ENCODE data around the gene PPARD. TPM values are rescaled to one million over a fixed set of nuclear protein-coding genes. Genes with fewer than 3 reads are reported as not detected.
"Not testable (repeated sequence)": the region's sequence is repeated elsewhere in the genome, so short reads cannot be mapped to it uniquely, and the experiment has no call there.

The PPARD gene
- polyA plus RNA-seq, 1 donor from 2014 or later = 1.3 TPM

DNA sequence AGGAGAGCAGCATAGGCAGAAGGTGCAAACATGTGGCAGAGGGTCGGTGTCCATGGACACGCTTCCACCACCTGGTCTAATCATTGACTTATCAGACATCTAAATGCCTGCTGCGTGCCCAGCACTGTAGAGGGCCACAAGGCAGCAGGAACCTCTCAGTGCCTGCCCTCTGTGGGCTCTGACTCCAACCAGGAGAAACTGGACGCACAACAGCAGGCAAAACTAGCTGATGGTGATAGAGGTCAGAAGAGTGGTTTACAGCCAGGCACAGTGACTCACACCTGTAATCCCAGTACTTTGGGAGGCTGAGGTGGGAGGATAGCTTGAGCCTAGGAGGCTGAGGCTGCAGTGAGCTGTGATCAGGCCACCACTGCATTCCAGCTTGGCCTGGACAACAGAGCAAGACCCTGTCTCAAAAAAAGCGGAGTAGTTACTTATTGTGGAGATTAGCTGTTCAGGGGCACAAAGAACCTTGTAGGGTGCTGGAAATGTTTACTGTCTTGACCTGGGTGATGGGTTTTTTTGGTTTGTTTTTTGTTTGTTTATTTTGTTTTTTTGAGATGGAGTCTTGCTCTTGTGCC is 46.5 kb downstream of the PPARD start:
- no peaks in the 10 kb centered on the region for H3K9me2 ChIP-seq (ENCODE audit: insufficient read depth, low read length)
- no peaks in the 10 kb centered on the region for H3K79me2 ChIP-seq (replicated peaks; ENCODE audit: insufficient read depth, low read length)
- H3K27ac ChIP-seq (ENCODE audit: low read length) = no peak overlapping the region
- no peak overlapping the region for H3K9ac ChIP-seq (ENCODE audit: low read length)
- no peak overlapping the region for H2AFZ ChIP-seq (ENCODE audit: low read depth, low read length)
- no peaks in the 10 kb centered on the region for H4K20me1 ChIP-seq (ENCODE audit: insufficient read depth)
- no peaks in the 10 kb centered on the region for H3K9me3 ChIP-seq (ENCODE audit: low read length)
- no peaks in the 10 kb centered on the region for H3K36me3 ChIP-seq (ENCODE audit: insufficient read depth, low read length)
- H3K4me2 ChIP-seq (ENCODE audit: low read length) = no peak overlapping the region
- H3K4me3 ChIP-seq (ENCODE audit: low read length) = no peak overlapping the region
- H3K27me3 ChIP-seq (ENCODE audit: insufficient read depth, low read depth, low read length) = no peaks in the 10 kb centered on the region
- TF ChIP-seq RAD21 (conservative IDR thresholded peaks at IDR 0.05) (no peak), EZH2 (IDR thresholded peaks at IDR 0.05; ENCODE audit: borderline replicate concordance, insufficient read depth, low read length, poor library complexity, severe bottlenecking) (no peak), POLR2AphosphoS5 (IDR thresholded peaks at IDR 0.05) (no peak), SMC3 (conservative IDR thresholded peaks at IDR 0.05; ENCODE audit: poor library complexity) (no peak), EP300 (conservative IDR thresholded peaks at IDR 0.05; ENCODE audit: poor library complexity, severe bottlenecking) (no peak), MXI1 (conservative IDR thresholded peaks at IDR 0.05; ENCODE audit: poor library complexity, severe bottlenecking) (no peak), TAF1 (IDR thresholded peaks at IDR 0.05; ENCODE audit: low read depth) (no peak)
- TF ChIP-seq, protein P1, sequence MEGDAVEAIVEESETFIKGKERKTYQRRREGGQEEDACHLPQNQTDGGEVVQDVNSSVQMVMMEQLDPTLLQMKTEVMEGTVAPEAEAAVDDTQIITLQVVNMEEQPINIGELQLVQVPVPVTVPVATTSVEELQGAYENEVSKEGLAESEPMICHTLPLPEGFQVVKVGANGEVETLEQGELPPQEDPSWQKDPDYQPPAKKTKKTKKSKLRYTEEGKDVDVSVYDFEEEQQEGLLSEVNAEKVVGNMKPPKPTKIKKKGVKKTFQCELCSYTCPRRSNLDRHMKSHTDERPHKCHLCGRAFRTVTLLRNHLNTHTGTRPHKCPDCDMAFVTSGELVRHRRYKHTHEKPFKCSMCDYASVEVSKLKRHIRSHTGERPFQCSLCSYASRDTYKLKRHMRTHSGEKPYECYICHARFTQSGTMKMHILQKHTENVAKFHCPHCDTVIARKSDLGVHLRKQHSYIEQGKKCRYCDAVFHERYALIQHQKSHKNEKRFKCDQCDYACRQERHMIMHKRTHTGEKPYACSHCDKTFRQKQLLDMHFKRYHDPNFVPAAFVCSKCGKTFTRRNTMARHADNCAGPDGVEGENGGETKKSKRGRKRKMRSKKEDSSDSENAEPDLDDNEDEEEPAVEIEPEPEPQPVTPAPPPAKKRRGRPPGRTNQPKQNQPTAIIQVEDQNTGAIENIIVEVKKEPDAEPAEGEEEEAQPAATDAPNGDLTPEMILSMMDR (IDR thresholded peaks at IDR 0.05; ENCODE audit: poor library complexity, severe bottlenecking) = no peak
- TF ChIP-seq, protein P2, sequence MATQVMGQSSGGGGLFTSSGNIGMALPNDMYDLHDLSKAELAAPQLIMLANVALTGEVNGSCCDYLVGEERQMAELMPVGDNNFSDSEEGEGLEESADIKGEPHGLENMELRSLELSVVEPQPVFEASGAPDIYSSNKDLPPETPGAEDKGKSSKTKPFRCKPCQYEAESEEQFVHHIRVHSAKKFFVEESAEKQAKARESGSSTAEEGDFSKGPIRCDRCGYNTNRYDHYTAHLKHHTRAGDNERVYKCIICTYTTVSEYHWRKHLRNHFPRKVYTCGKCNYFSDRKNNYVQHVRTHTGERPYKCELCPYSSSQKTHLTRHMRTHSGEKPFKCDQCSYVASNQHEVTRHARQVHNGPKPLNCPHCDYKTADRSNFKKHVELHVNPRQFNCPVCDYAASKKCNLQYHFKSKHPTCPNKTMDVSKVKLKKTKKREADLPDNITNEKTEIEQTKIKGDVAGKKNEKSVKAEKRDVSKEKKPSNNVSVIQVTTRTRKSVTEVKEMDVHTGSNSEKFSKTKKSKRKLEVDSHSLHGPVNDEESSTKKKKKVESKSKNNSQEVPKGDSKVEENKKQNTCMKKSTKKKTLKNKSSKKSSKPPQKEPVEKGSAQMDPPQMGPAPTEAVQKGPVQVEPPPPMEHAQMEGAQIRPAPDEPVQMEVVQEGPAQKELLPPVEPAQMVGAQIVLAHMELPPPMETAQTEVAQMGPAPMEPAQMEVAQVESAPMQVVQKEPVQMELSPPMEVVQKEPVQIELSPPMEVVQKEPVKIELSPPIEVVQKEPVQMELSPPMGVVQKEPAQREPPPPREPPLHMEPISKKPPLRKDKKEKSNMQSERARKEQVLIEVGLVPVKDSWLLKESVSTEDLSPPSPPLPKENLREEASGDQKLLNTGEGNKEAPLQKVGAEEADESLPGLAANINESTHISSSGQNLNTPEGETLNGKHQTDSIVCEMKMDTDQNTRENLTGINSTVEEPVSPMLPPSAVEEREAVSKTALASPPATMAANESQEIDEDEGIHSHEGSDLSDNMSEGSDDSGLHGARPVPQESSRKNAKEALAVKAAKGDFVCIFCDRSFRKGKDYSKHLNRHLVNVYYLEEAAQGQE (IDR thresholded peaks at IDR 0.05; ENCODE audit: borderline replicate concordance) = no peak
- no peaks in the 10 kb centered on the region for H3F3A ChIP-seq (ENCODE audit: insufficient read depth, low read length, poor library complexity, severe bottlenecking)

DNA sequence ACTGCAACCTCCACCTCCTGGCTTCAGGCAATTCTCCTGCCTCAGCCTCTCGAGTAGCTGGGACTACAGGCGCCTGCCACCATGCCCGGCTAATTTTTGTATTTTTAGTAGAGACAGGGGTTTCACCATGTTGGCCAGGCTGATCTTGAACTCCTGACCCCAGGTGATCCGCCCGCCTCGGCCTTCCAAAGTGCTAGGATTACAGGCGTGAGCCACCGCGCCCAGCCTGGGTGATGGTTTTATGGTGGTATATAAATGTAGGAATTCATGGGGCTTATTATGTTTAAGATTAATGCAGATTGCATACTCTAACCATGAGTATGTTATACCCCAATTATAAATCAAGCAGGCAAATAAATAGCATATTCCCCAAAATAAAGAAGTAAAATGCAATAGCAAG is 47.0 kb downstream of the PPARD start:
- not testable (repeated sequence) for H3K9me3 ChIP-seq (ENCODE audit: low read length); H3K79me2 ChIP-seq (replicated peaks; ENCODE audit: insufficient read depth, low read length); H3F3A ChIP-seq (ENCODE audit: insufficient read depth, low read length, poor library complexity, severe bottlenecking); H4K20me1 ChIP-seq (ENCODE audit: insufficient read depth); H3K9me2 ChIP-seq (ENCODE audit: insufficient read depth, low read length); H3K27ac ChIP-seq (ENCODE audit: low read length); H3K27me3 ChIP-seq (ENCODE audit: insufficient read depth, low read depth, low read length); H2AFZ ChIP-seq (ENCODE audit: low read depth, low read length); H3K4me2 ChIP-seq (ENCODE audit: low read length); H3K9ac ChIP-seq (ENCODE audit: low read length); H3K36me3 ChIP-seq (ENCODE audit: insufficient read depth, low read length); H3K4me3 ChIP-seq (ENCODE audit: low read length)

Measured in neural cell (in vitro differentiated cells).